ENCODE data around the gene GAS7.

GRCh38 chr17:9974448-9975381 lies 223.7 kb downstream of the GAS7 start:
- TF ChIP-seq SPI1 (IDR thresholded peaks at IDR 0.05; ENCODE audit: borderline replicate concordance, low read depth, low read length) (no peak), RAD21 (CRISPR knock-in tag; conservative IDR thresholded peaks at IDR 0.05 in 1 of 2, IDR thresholded peaks at IDR 0.05 in 1 of 2) (no peak)
